Measurements from ENCODE around the gene ELN.

ELN gene

GRCh38 chr7:74032624-74033371, 4.8 kb downstream of the ELN start:
- TF ChIP-seq, protein P1, sequence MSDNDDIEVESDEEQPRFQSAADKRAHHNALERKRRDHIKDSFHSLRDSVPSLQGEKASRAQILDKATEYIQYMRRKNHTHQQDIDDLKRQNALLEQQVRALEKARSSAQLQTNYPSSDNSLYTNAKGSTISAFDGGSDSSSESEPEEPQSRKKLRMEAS (IDR thresholded peaks at IDR 0.05): no peak
- TF ChIP-seq, protein P2, sequence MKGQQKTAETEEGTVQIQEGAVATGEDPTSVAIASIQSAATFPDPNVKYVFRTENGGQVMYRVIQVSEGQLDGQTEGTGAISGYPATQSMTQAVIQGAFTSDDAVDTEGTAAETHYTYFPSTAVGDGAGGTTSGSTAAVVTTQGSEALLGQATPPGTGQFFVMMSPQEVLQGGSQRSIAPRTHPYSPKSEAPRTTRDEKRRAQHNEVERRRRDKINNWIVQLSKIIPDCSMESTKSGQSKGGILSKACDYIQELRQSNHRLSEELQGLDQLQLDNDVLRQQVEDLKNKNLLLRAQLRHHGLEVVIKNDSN (IDR thresholded peaks at IDR 0.05): no peak
- TF ChIP-seq FOXM1 (IDR thresholded peaks at IDR 0.05; ENCODE audit: borderline replicate concordance, low read depth): no peak
- no peak; the same call in 1 of the 2 replicates for TF ChIP-seq TAF1 (IDR thresholded peaks at IDR 0.05; ENCODE audit: low read depth)
- TF ChIP-seq EGR1 (IDR thresholded peaks at IDR 0.05): no peak
- no peak for TF ChIP-seq YY1 (IDR thresholded peaks at IDR 0.05; ENCODE audit: low read depth)
- TF ChIP-seq TEAD4 (IDR thresholded peaks at IDR 0.05): no peak
- no peak for TF ChIP-seq ZBTB7A (IDR thresholded peaks at IDR 0.05; ENCODE audit: low read depth)
- TF ChIP-seq REST (IDR thresholded peaks at IDR 0.05; ENCODE audit: low read depth): no peak
- TF ChIP-seq EP300 (IDR thresholded peaks at IDR 0.05; ENCODE audit: borderline replicate concordance): no peak
- TF ChIP-seq RAD21 (IDR thresholded peaks at IDR 0.05; ENCODE audit: low read depth): no peak
- TF ChIP-seq CREB1 (IDR thresholded peaks at IDR 0.05; ENCODE audit: low read depth): no peak

GRCh38 chr7:74033372-74034311, 5.7 kb downstream of the ELN start:
- TF ChIP-seq CEBPB (IDR thresholded peaks at IDR 0.05) (no peak), REST (IDR thresholded peaks at IDR 0.05; ENCODE audit: low read depth) (no peak), YY1 (IDR thresholded peaks at IDR 0.05; ENCODE audit: low read depth) (no peak), EGR1 (IDR thresholded peaks at IDR 0.05) (no peak), TAF1 (IDR thresholded peaks at IDR 0.05; ENCODE audit: low read depth) (no peak), CREB1 (IDR thresholded peaks at IDR 0.05; ENCODE audit: low read depth) (no peak), NFIC (IDR thresholded peaks at IDR 0.05) (no peak), TEAD4 (IDR thresholded peaks at IDR 0.05) (no peak), RAD21 (IDR thresholded peaks at IDR 0.05; ENCODE audit: low read depth) (no peak), TCF12 (IDR thresholded peaks at IDR 0.05; ENCODE audit: low read depth) (no peak)
- TF ChIP-seq, protein P2 (IDR thresholded peaks at IDR 0.05): no peak

DNA sequence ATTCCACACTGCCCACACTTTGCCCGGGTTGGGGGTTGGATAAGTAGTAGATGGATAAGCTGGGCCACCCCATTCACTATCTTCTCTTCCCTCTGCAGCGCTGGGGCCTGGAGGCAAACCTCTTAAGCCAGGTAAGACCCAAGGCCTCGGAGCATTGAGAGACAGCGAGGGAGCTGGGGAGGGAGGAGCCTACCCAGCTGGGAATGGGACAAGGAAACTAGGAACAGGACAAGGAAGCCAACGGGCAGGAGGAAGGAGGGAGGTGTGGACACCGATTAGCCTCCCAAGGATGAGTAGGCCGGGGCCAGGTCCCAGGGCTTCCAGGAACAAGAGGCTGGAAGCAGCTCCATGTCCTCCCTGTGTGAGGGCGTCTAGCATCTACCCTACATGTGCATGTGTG, 9.6 kb downstream of the ELN start:
- TF ChIP-seq TCF12 (IDR thresholded peaks at IDR 0.05; ENCODE audit: low read depth): no peak
- no peak for TF ChIP-seq CREB1 (IDR thresholded peaks at IDR 0.05; ENCODE audit: low read depth)
- no peak for TF ChIP-seq TAF1 (IDR thresholded peaks at IDR 0.05; ENCODE audit: low read depth)
- TF ChIP-seq YY1 (IDR thresholded peaks at IDR 0.05; ENCODE audit: low read depth): no peak
- no peak for TF ChIP-seq CEBPB (IDR thresholded peaks at IDR 0.05)
- TF ChIP-seq, protein P1 (IDR thresholded peaks at IDR 0.05): no peak

DNA sequence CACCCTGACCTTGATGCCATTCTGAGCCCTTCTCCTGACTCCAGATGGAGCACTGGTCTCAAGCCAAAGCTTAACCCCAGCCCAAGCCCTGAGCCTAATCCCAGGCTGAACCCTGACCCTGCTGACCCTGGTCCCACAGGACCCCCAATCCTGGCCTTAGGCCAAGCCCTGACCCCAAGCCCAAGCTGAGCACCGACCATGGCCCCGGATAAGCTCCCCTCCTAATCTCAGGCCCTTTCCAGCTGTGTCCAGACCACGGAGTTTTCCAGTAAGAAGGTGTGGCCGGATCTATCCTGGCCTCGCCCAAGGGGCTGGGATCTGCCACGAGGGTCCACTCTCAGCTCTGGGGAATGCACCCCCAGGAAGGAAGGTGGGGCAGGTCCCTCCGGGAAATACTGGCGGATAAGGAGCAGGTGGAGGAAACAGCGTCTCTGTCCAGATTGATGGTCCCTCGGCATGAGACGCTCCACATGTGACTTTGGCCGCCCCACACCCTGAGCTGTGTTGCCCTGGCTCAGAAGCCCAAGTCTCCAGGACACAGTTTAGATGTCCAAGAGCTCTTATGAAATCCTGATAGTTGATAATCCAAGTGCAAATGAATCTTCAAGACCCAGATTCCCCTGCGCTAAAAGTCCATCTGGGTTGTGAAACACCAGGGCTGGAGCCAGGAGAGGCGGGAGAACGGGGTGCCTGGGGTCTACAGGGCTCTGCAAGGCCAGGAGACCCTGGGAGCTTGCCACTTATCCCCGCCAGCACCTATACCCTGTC, 10.4 kb downstream of the ELN start:
- TF ChIP-seq TEAD4 (IDR thresholded peaks at IDR 0.05) (no peak), TAF1 (IDR thresholded peaks at IDR 0.05; ENCODE audit: low read depth) (no peak), EP300 (IDR thresholded peaks at IDR 0.05; ENCODE audit: borderline replicate concordance) (no peak), ZBTB7A (IDR thresholded peaks at IDR 0.05; ENCODE audit: low read depth) (no peak), TCF12 (IDR thresholded peaks at IDR 0.05; ENCODE audit: low read depth) (no peak), EGR1 (IDR thresholded peaks at IDR 0.05) (no peak), CEBPB (IDR thresholded peaks at IDR 0.05) (no peak), RAD21 (IDR thresholded peaks at IDR 0.05; ENCODE audit: low read depth) (no peak), NFIC (IDR thresholded peaks at IDR 0.05) (no peak), REST (IDR thresholded peaks at IDR 0.05; ENCODE audit: low read depth) (no peak), YY1 (IDR thresholded peaks at IDR 0.05; ENCODE audit: low read depth) (no peak), CREB1 (IDR thresholded peaks at IDR 0.05; ENCODE audit: low read depth) (no peak), FOXM1 (IDR thresholded peaks at IDR 0.05; ENCODE audit: borderline replicate concordance, low read depth) (no peak)
- TF ChIP-seq, protein P1 (IDR thresholded peaks at IDR 0.05): no peak
- TF ChIP-seq, protein P2 (IDR thresholded peaks at IDR 0.05): no peak
